GM12873 (cell line): ENCODE results near the gene CHMP3.

Experiments used
- CTCF ChIP-seq: IDR thresholded peaks from 2 replicates; pipeline ENCODE4 v1.5.1; 2012; ENCODE audit warnings: low read depth, mild to moderate bottlenecking, moderate library complexity, low read length, control low read depth; ENCODE audit not compliant: insufficient read depth; ENCODE audit errors: missing control alignments

The CHMP3 gene

GRCh38 chr2:86542814-86543213 lies 20.4 kb downstream of the CHMP3 start:
- TF ChIP-seq CTCF, result no peak

- no peak for TF ChIP-seq CTCF
Measured at GRCh38 chr2:86541334-86541733, 21.9 kb downstream of the CHMP3 start.

GRCh38 chr2:86533589-86533988 lies 29.7 kb downstream of the CHMP3 start:
- no peak for TF ChIP-seq CTCF

- no peak for TF ChIP-seq CTCF
Measured at GRCh38 chr2:86525421-86526340, 37.6 kb downstream of the CHMP3 start.

- no peak for TF ChIP-seq CTCF
Measured at GRCh38 chr2:86523491-86523890, 39.8 kb downstream of the CHMP3 start.

- no peak for TF ChIP-seq CTCF
Measured at GRCh38 chr2:86522711-86523110, 40.5 kb downstream of the CHMP3 start.

GRCh38 chr2:86521922-86522321 lies 41.3 kb downstream of the CHMP3 start:
- no peak for TF ChIP-seq CTCF
